HCT116 (cell line): Measurements from ENCODE around the gene GALR2. TPM values are rescaled to one million over a fixed set of nuclear protein-coding genes. Genes with fewer than 3 reads are reported as not detected.

Source experiments
- ATAC-seq: fragments of 200-7000 bp; cut with Tn5 transposase; 2 replicates; pipeline ENCODE4 v1.9.1; 2020; ENCODE audit warnings: mild to moderate bottlenecking, moderate library complexity
- BruUV-seq: library from RNA; stranded (reverse); fragments of 400-500 nt; replicated peaks from 2 replicates; lab custom pipeline; 2021; lab: Mats Ljungman, UMichigan
- CTCF ChIA-PET: fragments of 300-600 bp; sonication (Branson Sonifier 250); formaldehyde crosslinking; loops from one replicate; lab custom pipeline; 2021; ENCODE audit warnings: antibody characterized with exemption; lab: Charles Lee
- POLR2A ChIA-PET: fragments of 300-600, 350-600 bp; sonication (Branson Sonifier 250); formaldehyde crosslinking; loops from one replicate; lab custom pipeline; 2021; ENCODE audit warnings: antibody characterized with exemption; lab: Charles Lee
- RAD21 ChIA-PET, 2 experiments: fragments of 300-600 bp; sonication (Branson Sonifier 250); formaldehyde crosslinking; loops; one replicate each; lab custom pipeline; 2023; ENCODE audit warnings: low total read pairs in 2 of 2; ENCODE audit not compliant: uncharacterized antibody in 2 of 2, unreplicated experiment in 2 of 2, low non-redundant PET in 1 of 2; lab: Charles Lee
- DNase-seq: peaks from one replicate; pipeline ENCODE4 v3.0.0-alpha.2; 2010; ENCODE audit warnings: low read depth, low spot score
- H2AFZ ChIP-seq: fragments of 200-600 bp; shearing (Covaris generic), sonication (generic); 2 replicates; pipeline ENCODE4 v1.6.1; 2017; ENCODE audit warnings: low read depth, mixed run types, mixed read lengths, antibody characterized with exemption, low read length; ENCODE audit not compliant: poor library complexity, severe bottlenecking
- H3K27ac ChIP-seq: 2 replicates; pipeline ENCODE4 v1.5.1; 2012; ENCODE audit warnings: low read depth, low read length
- H3K27me3 ChIP-seq: fragments of 200-600 bp; sonication (generic); 2 replicates; pipeline ENCODE4 v1.6.1; 2016; ENCODE audit warnings: mixed run types, low read length, mixed read lengths; ENCODE audit not compliant: insufficient read depth
- H3K36me3 ChIP-seq, 2 experiments: fragments of 200-500 bp in 1 of 2; fragments of 200-600 bp in 1 of 2; sonication (Bioruptor generic) in 1 of 2; sonication (generic) in 1 of 2; 2 replicates each; pipeline versions ENCODE4 v1.5.1 to v1.6.1; 2014 to 2016; ENCODE audit warnings: low read length in 2 of 2, inconsistent platforms in 1 of 2, mixed read lengths in 1 of 2, mixed run types in 1 of 2; ENCODE audit not compliant: insufficient read depth in 2 of 2, control insufficient read depth in 1 of 2
- H3K4me1 ChIP-seq, 2 experiments: fragments of 200-600 bp in 1 of 2; sonication (generic) in 1 of 2; 2 replicates each; pipeline versions ENCODE4 v1.5.1 to v1.6.1; 2012 to 2017; ENCODE audit warnings: low read length in 2 of 2, inconsistent platforms in 1 of 2, mild to moderate bottlenecking in 1 of 2, mixed read lengths in 1 of 2, mixed run types in 1 of 2, moderate library complexity in 1 of 2; ENCODE audit not compliant: insufficient read depth in 2 of 2, control insufficient read depth in 1 of 2
- H3K4me2 ChIP-seq: fragments of 200-600 bp; sonication (generic); 2 replicates; pipeline ENCODE4 v1.6.1; 2017; ENCODE audit warnings: mixed run types, low read length, mixed read lengths
- H3K4me3 ChIP-seq, 2 experiments: fragments of 200-600 bp in 1 of 2; sonication (generic) in 1 of 2; replicated peaks in 1 of 2; 2 replicates each; pipeline ENCODE4 v1.5.1; 2011 to 2016; ENCODE audit warnings: low read length in 2 of 2, control low read depth in 1 of 2, low read depth in 1 of 2, mild to moderate bottlenecking in 1 of 2, mixed read lengths in 1 of 2, mixed run types in 1 of 2
- H3K79me2 ChIP-seq: fragments of 200-600 bp; sonication (generic); 2 replicates; pipeline ENCODE4 v1.6.1; 2017; ENCODE audit warnings: mild to moderate bottlenecking, mixed run types, low read length, moderate library complexity, mixed read lengths; ENCODE audit not compliant: insufficient read depth
- H3K9ac ChIP-seq: fragments of 200-600 bp; sonication (generic); 2 replicates; pipeline ENCODE4 v1.6.1; 2016; ENCODE audit warnings: low read length, mixed read lengths
- H3K9me2 ChIP-seq: fragments of 200-600 bp; sonication (generic), shearing (Covaris generic); 2 replicates; pipeline ENCODE4 v1.6.1; 2017; ENCODE audit warnings: mixed run types, mild to moderate bottlenecking, moderate library complexity; ENCODE audit not compliant: insufficient read depth
- H3K9me3 ChIP-seq, 2 experiments: fragments of 200-500 bp in 1 of 2; fragments of 200-600 bp in 1 of 2; sonication (Bioruptor generic) in 1 of 2; sonication (generic) in 1 of 2; 2 replicates each; pipeline ENCODE4 v1.6.1; 2014 to 2017; ENCODE audit warnings: low read length in 2 of 2, mixed read lengths in 2 of 2, inconsistent platforms in 1 of 2, low read depth in 1 of 2, mild to moderate bottlenecking in 1 of 2, mixed run types in 1 of 2, moderate library complexity in 1 of 2; ENCODE audit not compliant: control insufficient read depth in 1 of 2, insufficient read depth in 1 of 2
- H4K20me1 ChIP-seq: fragments of 200-600 bp; sonication (generic), shearing (Covaris generic); 2 replicates; pipeline ENCODE4 v1.6.1; 2017; ENCODE audit warnings: mixed run types, mild to moderate bottlenecking, moderate library complexity; ENCODE audit not compliant: insufficient read depth
- EGR1 ChIP-seq: IDR thresholded peaks from 2 replicates; pipeline ENCODE4 v1.6.1; 2012; ENCODE audit warnings: low read depth
- ELF1 ChIP-seq: IDR thresholded peaks from 2 replicates; pipeline ENCODE4 v1.6.1; 2012; ENCODE audit warnings: low read depth, borderline replicate concordance
- EZH2phosphoT487 ChIP-seq: fragments of 200-600 bp; IDR thresholded peaks from 2 replicates; pipeline ENCODE4 v1.6.1; 2018; ENCODE audit warnings: antibody characterized with exemption, borderline replicate concordance
- FOSL1 ChIP-seq: IDR thresholded peaks from 2 replicates; pipeline ENCODE4 v1.6.1; 2012; ENCODE audit warnings: low read depth
- JUND ChIP-seq: IDR thresholded peaks from 2 replicates; pipeline ENCODE4 v1.6.1; 2012
- POLR2A ChIP-seq: IDR thresholded peaks from 2 replicates; pipeline ENCODE4 v1.7.0; 2011; ENCODE audit warnings: borderline replicate concordance; ENCODE audit not compliant: insufficient read depth, insufficient read length; ENCODE audit errors: extremely low read depth
- POLR2AphosphoS5 ChIP-seq: IDR thresholded peaks from 2 replicates; pipeline ENCODE4 v1.6.1; 2011; ENCODE audit warnings: mild to moderate bottlenecking, low read depth, low read length, moderate library complexity
- RAD21 ChIP-seq: IDR thresholded peaks from 2 replicates; pipeline ENCODE4 v1.6.1; 2012; ENCODE audit warnings: low read depth, mild to moderate bottlenecking
- REST ChIP-seq: IDR thresholded peaks from 2 replicates; pipeline ENCODE4 v1.6.1; 2012; ENCODE audit warnings: low read depth
- SP1 ChIP-seq: IDR thresholded peaks from 2 replicates; pipeline ENCODE4 v1.6.1; 2012; ENCODE audit warnings: low read depth
- SRF ChIP-seq: IDR thresholded peaks from 2 replicates; pipeline ENCODE4 v1.6.1; 2012; ENCODE audit warnings: low read depth
- YY1 ChIP-seq: IDR thresholded peaks from 2 replicates; pipeline ENCODE4 v1.6.1; 2011; ENCODE audit warnings: low read length, low read depth, moderate library complexity, mild to moderate bottlenecking; ENCODE audit not compliant: insufficient replicate concordance; ENCODE audit errors: extremely low read depth
- ZBTB33 ChIP-seq: IDR thresholded peaks from 2 replicates; pipeline ENCODE4 v1.6.1; 2011; ENCODE audit warnings: mild to moderate bottlenecking, low read length, moderate library complexity; ENCODE audit not compliant: insufficient replicate concordance; ENCODE audit errors: extremely low read depth
- ZNF274 ChIP-seq: fragments of 200-500 bp; sonication (Bioruptor generic); IDR thresholded peaks from 2 replicates; pipeline ENCODE4 v1.6.1; 2014; ENCODE audit warnings: mild to moderate bottlenecking, low read depth, low read length, inconsistent platforms
- intact Hi-C: fragments of 100-400 bp; cut with micrococcal nuclease; formaldehyde crosslinking; loops from 2 replicates; pipeline ENCODE4 v1.10.0; 2022
- total RNA-seq: library from RNA; stranded (reverse); gene quantifications from one replicate; pipeline ENCODE4 v1.2.1, GENCODE V29; 2021; ENCODE audit not compliant: unreplicated experiment
- TF ChIP-seq, protein P1 (sequence below): IDR thresholded peaks from 2 replicates; pipeline ENCODE4 v1.6.1; 2012

The GALR2 gene
- total RNA-seq, 1 experiment from 2014 or later, result 0.27 TPM

DNA sequence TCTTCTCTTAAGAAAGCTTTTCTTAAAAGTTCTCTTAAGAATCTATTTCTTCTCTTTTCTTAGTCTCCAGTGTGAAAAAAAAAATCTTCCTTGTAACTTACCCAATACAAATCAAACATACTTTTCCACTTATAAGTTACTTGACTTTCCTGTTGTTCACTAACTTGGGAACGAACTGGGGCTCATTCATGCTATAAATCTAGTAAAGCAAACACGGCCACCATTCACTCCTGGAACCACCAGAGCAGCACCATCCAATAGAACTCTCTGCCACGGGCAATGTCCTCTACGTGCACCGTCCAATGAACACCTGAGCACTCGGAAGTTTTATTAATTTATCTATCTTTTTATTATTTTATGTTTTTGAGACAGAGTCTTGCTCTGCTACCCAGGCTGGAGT, 23.0 kb upstream of the GALR2 start (continued):
- TF ChIP-seq EGR1 (no peak), POLR2A (no peak), ZBTB33 (no peak), SRF (no peak), POLR2AphosphoS5 (no peak), ELF1 (no peak), RAD21 (no peak), EZH2phosphoT487 (no peak), ZNF274 (no peak)
- TF ChIP-seq, protein P1, sequence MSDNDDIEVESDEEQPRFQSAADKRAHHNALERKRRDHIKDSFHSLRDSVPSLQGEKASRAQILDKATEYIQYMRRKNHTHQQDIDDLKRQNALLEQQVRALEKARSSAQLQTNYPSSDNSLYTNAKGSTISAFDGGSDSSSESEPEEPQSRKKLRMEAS, result no peak
- TF ChIP-seq, all 23 proteins: peak for 0

GRCh38 chr17:76053246-76054111, 21.1 kb upstream of the GALR2 start:
- POLR2A ChIA-PET, result interaction anchor here (0.5 to 2.0 kb wide), 5 partner anchors 10 to 168 kb away, joined by 3 to 7 read pairs (median 3); no protein-coding TSS in a partner anchor
- Histone ChIP-seq H3K4me1 (peaks cover 40% of the 10 kb centered on the region in 2 experiments), H4K20me1 (no peaks in the 10 kb centered on the region), H3K4me2 (peak overlapping the region; percentile 63), H3K27ac (peak overlapping the region; percentile 79), H3K9ac (peak overlapping the region; percentile 36), H3K4me3 (peak overlapping the region; percentile 0 to 13; a peak in 2 of 4 replicates), H3K9me2 (no peaks in the 10 kb centered on the region), H3K27me3 (no peaks in the 10 kb centered on the region), H3K79me2 (peaks cover 38% of the 10 kb centered on the region), H3K9me3 (no peaks in the 10 kb centered on the region), H2AFZ (no peak overlapping the region), H3K36me3 (peaks cover 59 to 66% of the 10 kb centered on the region in 2 experiments)
- ATAC-seq (peak; percentile 82), DNase-seq (peak; percentile 80)
- TSS peak; percentile 10 for BruUV-seq
- RAD21 ChIA-PET, result no interaction called here
- CTCF ChIA-PET, result interaction anchor here (0.8 to 2.0 kb wide), 3 partner anchors 19 to 226 kb away, joined by 3 to 6 read pairs (median 5); partner anchors contain the start of gene SRP68
- TF ChIP-seq YY1 (peak; percentile 16), JUND (peak; percentile 68), REST (no peak), EGR1 (peak; percentile 96), SP1 (peak; percentile 56; the same call in 1 of the 2 replicates), EZH2phosphoT487 (no peak), FOSL1 (peak; percentile 79; the same call in 1 of the 2 replicates)
- intact Hi-C loops, result loop anchor here (1.0 kb wide), 1 partner anchor 19 kb away; the partner anchor contains the start of gene SRP68
